ENCODE results near the gene VGLL4. TPM values are rescaled to one million over a fixed set of nuclear protein-coding genes. Genes with fewer than 3 reads are reported as not detected.

The VGLL4 gene
- total RNA-seq, 1 experiment from 2014 or later, result 65.8 TPM

DNA sequence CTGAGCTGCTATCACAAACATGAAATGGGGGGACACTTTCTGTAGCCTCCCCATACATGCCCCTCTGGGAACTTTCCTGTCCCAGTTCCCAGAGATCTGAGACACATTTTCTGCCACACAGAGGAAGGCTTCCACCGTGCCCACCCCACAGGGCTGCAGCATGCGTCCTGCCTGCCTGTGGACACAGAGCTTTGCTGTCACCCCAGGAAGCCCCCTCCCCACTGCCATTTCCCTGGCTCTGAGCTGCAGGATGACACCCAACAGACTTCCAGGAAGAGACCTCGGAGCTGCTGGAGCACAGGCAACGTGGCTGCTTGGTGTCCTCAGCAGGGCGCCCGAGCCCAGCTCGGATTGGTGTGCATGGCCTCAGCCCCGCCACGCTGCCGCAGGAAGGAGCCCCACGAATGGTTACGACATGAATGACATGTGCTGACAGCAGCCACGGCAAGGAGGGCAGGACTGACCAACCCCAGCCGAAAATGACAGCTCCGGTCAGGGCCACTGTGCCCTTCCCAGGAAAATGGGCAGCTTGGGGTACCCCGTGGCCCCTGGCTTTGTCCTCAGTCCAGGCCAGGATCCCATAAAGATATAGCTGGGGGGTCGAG, 81.3 kb downstream of the VGLL4 start:
- in situ Hi-C loops (cut with HindIII; ENCODE audit: low pct_unique_long_range_greater_than_20kb, low sequenced_read_pairs), result no loop called here
- DNase-seq (ENCODE audit: low read depth), result no peak

DNA sequence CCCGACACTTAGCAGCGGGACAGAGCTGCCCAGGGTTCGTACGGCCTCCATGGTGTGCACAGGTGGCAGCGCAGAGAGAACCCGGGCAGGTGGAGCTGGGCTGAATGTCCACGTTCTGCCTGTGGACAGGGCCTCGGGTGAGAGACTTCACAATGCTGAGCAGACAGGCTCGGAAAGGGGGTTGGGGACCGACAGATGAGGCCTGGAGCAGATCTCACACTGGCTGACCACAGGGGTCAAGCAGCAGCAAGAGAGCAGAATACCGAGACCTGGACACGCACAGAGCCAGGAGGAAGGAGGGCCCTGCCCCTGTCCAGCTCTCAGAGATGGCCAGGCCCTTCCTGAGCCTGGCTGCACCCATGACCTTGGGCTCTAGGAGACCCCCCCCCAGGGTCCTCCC, 83.0 kb downstream of the VGLL4 start:
- no peak for DNase-seq (ENCODE audit: low read depth)
- in situ Hi-C loops (cut with HindIII; ENCODE audit: low pct_unique_long_range_greater_than_20kb, low sequenced_read_pairs), result no loop called here

DNA sequence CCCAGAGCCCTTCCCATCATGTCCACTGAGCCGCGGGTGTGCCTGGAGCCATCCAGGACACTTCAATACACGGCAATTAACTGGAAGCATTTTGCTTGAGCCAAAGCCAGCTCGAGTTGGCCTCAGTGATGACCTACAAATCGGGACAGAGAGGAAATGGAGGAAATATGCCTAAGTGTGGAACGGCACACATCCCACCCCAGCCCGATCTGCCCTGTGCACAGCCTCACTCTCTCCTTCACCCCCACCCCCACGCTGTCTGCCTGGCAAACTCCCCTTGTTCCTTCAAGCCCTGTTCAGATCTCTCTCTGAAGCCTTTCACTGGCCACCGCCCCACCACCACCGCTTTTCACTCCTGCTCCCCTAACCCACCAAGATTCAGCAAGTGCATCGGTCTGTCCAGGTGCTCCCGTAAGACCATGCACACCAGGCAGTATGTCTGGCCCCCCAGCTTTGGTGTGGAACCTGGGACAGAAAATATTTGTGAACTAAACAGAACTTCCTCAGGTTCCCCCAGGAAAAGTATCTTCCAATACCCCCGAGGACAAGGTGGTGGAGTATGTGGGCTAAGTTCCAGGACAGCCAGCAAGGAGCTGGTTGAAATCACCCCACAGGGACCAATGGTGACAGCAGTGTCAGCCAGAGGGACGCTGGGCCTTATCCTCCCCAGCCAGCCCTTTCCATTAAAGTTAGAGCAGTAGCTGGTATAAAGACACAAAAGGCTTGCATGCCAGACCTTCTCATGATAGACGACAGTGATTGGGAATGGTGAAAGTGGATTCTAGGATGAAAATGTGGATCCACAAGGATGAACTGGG, 83.7 kb downstream of the VGLL4 start:
- DNase-seq (ENCODE audit: low read depth), result no peak
- in situ Hi-C loops (cut with HindIII; ENCODE audit: low pct_unique_long_range_greater_than_20kb, low sequenced_read_pairs), result no loop called here

DNA sequence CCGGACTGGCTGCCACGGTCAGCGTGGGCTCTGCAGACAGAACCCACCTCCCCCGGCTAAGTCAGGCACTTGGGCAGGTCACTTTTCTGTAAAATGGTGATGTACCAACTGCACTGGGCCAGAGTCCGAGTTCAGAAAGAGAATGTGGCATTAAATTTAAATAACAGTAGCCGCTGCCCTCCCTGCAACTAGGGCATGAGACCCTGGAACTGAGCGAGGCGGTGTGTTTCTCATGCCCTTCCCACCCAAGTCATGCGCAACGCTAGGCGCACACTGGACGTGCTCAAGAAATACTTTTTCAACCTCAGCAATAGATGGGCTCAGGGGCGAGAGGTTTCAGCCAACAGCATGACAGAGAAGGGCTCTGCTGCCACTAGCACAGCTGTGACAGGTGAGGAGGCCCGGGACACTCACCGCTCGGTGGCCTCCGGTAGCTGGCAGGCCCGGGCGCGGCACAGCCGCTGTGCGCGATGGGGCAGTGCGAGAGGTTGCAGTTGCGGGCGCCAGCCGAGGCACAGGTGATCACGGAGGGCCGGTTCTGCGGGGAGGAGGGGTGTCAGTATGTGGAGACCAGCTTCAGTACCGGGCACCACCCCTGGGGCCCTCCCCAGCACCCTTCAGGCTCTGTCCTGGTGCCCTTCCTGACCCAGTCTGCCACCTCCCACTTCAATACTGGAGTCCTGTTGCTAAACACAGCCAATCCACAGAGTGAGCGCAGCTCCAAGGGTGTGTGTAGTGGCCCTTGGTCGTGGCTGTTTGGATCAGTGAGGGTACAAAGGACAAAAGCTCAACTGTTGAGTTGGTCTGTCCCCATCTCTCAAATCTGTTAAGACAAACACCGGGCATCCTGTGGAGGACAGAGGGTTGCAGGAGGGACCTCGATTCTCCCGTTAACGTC, 84.5 kb downstream of the VGLL4 start:
- no peak for DNase-seq (ENCODE audit: low read depth)
- in situ Hi-C loops (cut with HindIII; ENCODE audit: low pct_unique_long_range_greater_than_20kb, low sequenced_read_pairs), result no loop called here

DNA sequence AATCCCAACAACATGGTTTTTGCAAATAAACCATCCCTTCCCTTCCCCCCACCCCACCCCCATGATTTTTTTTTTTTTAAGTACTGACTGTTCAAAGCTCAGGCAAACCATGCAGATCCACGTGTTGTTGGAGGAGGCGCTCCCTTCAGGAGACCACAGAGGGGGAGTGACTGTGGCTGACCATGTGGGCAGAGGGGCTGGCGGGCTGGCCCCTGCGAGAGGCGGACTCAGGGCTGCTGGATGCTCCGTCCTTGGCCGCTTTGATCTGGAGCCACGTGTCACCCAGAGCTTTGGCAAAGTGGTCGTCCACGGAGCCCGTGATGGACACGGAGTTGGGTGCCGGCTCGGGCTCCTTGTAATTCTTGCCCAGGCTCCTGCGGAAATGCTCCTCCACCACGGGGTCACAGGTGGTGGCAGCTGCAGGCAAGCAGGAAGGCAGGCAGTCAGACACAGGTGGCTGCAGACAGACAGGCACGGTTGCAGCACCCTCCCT, 85.3 kb downstream of the VGLL4 start:
- in situ Hi-C loops (cut with HindIII; ENCODE audit: low pct_unique_long_range_greater_than_20kb, low sequenced_read_pairs), result no loop called here
- no peak for DNase-seq (ENCODE audit: low read depth)

DNA sequence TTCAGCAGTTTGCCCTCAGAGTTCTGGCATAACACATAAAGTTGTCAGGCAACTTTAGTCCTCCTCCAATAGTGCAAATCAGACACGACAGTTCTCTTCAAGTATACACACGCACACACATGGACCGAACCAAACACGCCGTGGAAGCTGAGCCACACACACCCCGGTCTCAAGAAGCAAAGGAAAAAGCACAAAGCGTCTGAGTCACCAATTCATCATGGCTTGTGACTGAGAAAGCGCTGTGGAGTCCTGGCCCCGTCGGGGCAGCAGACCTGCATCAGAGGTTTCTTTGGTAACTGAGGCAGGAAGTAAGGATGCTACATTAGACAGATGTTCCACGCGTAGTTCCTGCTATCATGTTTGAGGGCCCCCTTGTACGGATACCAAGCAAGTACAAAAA, 85.7 kb downstream of the VGLL4 start:
- DNase-seq (ENCODE audit: low read depth), result peak; percentile 10
- in situ Hi-C loops (cut with HindIII; ENCODE audit: low pct_unique_long_range_greater_than_20kb, low sequenced_read_pairs), result no loop called here

DNA sequence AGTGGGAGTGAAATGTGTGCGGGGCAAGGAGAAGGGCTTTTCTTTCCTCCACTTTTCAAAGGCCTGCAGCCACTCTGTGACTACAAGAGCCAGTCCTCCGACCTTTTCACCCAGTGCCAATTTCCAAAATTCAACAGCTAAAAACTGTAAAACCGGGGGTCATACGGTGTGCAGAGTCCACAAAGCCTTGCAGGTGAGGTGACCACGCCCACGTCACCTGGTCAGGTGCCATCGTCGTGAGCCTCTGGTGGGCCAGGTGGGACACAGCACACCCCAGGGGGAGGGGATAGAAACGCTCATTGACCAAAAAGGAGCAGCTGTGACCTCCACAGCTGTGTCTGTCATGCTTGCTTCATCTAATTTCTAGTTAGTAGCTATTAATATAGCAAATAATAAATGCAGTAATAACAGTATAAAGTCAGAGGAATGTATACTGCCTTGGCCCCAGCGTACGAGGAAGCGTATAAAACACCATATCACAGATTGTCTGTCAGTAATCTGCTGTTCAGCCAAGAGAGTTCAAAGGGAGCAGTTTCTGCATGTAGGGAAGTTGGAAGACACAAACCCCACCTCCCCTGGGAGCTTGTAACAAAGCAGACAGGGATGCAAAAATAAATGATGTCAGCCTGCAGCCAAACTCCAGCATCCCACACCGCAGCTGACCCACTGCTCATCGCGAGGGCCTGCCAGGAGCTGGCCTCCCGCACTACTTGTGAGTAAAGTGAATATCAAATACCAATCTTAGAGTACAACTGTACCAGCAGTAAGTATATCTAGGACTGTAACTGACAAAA, 86.7 kb downstream of the VGLL4 start:
- in situ Hi-C loops (cut with HindIII; ENCODE audit: low pct_unique_long_range_greater_than_20kb, low sequenced_read_pairs), result no loop called here
- DNase-seq (ENCODE audit: low read depth), result no peak

DNA sequence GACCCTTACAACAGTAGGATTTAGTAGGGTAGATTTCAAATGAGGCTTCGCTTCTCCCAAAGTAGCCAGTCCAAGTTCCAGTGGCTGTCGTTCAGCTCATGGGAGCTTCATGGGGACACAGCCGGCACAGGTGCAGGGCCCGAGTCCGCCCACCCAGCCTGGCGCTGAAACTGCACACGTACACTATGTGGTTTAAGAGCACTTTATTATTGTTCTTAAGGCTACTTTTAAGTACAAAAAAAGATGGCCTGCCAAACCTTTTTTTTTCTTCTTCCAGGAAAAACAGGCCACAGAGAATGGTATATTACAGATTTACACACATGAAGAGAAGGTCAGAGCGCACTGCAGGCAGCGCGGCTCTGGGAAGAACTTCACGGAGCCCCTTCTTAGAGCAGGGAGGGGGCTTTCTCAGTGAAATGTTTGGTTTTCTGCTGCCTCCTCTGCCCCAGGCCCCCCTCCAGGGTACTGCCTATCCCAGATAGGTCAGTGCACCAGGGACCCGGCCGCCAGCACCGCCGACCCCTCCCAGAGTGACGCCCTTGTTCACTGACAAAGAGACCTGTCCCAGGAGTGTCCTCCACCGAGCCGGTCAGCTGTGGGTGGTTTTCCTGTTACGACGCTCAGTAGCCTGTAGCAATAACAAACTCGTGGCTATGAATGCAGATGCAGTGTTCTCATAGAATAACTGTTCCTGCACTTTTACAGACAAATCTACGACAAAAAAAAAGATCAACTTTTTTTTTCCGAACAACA, 87.7 kb downstream of the VGLL4 start:
- in situ Hi-C loops (cut with HindIII; ENCODE audit: low pct_unique_long_range_greater_than_20kb, low sequenced_read_pairs), result no loop called here
- DNase-seq (ENCODE audit: low read depth), result no peak

DNA sequence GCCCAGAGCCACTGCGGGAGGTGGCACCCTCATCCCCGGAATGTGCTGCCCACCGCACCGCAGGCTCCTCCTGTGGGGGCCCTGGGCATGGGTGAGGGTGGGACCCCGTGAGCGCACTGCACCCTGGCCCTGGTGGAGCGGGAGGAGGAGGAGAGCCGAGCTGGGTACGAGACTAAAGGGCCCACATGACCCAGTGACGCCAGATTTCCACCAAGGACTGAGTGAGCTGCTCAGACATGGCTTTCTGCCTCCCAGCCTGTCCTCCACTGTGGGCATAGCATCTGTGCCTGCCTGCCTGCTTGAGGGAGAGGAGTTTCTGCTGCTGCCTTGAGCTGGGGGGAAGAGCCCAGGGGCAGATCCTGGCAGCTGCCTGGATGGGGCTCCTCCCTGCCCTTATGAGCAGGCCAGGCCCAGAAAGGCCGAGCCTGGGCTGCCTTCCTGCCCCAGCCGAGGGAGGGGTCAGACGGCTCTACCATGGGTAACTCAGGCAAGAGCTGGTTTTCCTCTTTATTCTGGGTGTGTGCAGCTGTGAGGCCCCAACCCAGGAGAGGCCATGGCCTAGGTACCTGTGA, 88.4 kb downstream of the VGLL4 start:
- DNase-seq (ENCODE audit: low read depth), result no peak
- in situ Hi-C loops (cut with HindIII; ENCODE audit: low pct_unique_long_range_greater_than_20kb, low sequenced_read_pairs), result no loop called here

DNA sequence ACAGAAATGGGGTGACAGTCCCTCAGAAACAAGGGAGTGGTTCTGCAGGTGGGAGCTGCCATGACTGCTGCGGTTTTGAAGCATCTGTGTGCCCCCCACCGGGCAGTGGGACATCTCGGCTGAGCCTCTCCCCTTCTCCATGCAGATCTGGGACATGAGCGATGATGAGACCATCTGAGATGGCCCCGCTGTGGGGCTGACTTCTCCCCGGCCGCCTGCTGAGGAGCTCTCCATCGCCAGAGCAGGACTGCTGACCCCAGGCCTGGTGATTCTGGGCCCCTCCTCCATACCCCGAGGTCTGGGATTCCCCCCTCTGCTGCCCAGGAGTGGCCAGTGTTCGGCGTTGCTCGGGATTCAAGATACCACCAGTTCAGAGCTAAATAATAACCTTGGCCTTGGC, 89.0 kb downstream of the VGLL4 start:
- in situ Hi-C loops (cut with HindIII; ENCODE audit: low pct_unique_long_range_greater_than_20kb, low sequenced_read_pairs), result no loop called here
- no peak for DNase-seq (ENCODE audit: low read depth)

DNA sequence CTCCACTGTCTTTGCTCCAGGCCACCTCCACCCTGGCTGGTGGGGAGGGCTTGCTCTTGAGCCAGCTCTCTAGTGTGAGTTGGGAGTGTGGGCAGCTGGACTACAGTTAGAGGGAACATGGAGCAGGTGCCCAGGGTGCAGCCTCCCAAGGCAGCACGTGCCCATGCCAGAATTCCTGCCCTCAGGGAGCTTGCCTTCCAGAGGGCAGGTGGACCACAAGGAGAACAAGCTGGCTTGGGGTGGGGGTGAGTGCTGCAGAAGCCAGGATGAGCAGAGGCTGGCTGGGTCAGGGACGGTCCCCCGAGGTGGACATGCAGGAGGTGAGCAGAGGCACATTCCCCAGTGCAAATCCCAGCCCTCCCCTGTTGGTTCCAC, 89.5 kb downstream of the VGLL4 start:
- in situ Hi-C loops (cut with HindIII; ENCODE audit: low pct_unique_long_range_greater_than_20kb, low sequenced_read_pairs), result no loop called here

DNA sequence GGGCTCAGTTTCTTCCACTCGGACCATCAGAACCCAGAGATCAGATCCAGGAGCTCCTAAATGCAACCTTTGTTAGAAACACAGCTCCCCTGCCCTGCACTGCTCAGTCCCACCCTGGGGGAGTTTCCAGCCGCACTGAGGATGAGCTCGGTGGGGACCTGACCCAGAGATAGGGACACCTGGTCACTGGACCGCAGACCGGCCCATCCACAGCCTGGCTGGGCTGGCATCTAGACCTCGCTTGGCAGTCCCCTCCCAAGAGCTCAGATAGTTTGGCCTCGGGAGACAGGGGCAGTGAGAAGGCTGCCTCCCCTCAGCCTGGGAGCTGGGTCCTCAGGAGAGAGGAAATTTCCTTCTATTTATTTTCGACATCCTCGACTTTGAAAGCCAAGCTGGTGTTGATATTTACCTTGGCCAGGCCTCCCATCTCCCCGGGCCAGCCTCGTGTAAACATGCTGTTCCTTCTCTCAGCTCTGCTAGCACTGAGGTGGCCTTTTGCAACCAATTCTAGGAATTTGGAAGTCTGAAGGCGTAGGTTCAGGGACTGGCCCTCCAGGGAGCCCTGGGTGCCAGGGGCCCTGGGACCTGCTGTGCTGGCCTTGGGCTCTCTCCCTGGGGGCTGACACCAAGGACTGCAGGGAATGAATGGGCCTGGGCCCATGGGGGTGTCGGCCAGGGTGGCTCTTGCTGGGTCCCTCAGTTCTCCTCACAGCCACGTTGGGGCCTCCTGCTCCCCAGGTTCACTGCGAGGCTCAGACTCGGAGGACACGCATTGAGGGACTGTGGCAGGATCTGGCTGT, 90.1 kb downstream of the VGLL4 start:
- in situ Hi-C loops (cut with HindIII; ENCODE audit: low pct_unique_long_range_greater_than_20kb, low sequenced_read_pairs), result no loop called here
- no peak for DNase-seq (ENCODE audit: low read depth)

More for the DNA sequence above, 89.5 kb downstream of the VGLL4 start:
- DNase-seq (ENCODE audit: low read depth), result no peak

DNA sequence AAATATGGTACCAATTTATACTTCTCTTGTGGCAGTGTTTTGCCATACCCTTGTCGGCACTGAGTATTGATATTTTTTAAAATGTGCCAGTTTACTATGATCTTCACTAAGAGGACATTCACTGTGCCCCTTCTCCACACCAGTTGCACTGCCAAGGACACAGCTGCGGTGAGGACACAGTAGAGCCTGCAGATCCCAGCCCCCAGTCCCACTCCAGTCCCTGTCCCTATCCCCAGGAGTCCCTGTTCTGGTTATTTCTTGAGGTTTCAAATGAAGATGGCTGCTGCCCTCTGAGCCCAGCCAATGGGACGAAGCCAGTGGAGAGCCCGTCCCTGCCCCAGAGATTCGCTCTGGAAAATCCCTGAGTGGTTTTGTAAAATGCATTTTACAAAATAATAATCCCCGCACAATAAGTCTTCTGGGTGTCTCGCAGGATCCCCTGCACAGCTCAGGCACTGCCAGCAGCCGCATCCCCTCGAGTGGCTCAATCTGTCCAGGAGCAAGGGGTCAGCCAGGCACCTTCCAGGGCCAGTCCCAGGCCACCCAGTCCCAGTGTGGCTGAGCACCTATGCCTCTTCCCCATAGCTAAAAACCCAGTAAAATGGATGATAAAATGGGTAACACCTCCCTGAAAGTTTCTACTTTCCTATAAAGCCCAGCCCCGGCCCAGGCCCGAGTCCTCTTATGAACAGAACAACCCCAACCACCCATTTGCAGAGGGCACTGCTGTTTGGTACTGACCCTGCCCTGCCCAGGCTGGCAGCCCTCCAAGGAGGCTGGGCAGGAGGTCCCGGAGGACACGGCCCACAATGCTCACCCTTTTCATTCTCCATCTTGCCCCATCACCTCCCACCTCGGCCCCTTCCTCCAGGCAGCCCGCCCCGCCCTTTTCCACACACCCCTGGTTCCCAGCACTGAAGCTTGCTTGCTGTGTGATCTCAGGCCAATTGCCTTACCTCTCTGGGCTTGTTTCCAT, 91.1 kb downstream of the VGLL4 start:
- in situ Hi-C loops (cut with HindIII; ENCODE audit: low pct_unique_long_range_greater_than_20kb, low sequenced_read_pairs), result no loop called here
- DNase-seq (ENCODE audit: low read depth), result no peak

DNA sequence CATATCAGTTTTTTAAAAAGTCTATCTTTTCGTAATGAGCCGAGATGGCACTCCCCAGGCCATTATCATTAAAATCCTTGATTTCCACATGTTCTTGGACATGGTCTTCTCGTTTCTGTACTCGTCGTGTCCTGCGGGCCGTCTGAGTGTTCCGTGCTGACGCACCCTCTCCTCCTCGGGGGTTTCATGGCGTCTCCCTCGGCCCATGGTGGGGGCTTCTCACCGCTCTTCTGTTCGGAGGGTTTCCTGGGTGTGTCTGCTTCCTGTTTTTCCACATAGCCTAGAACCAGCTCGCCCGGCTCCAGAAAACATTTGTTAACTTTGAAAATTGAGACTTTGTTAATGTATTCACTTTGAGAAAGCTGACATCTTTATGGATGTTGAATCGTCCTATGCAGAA, 92.7 kb downstream of the VGLL4 start:
- DNase-seq (ENCODE audit: low read depth), result no peak
- in situ Hi-C loops (cut with HindIII; ENCODE audit: low pct_unique_long_range_greater_than_20kb, low sequenced_read_pairs), result no loop called here

DNA sequence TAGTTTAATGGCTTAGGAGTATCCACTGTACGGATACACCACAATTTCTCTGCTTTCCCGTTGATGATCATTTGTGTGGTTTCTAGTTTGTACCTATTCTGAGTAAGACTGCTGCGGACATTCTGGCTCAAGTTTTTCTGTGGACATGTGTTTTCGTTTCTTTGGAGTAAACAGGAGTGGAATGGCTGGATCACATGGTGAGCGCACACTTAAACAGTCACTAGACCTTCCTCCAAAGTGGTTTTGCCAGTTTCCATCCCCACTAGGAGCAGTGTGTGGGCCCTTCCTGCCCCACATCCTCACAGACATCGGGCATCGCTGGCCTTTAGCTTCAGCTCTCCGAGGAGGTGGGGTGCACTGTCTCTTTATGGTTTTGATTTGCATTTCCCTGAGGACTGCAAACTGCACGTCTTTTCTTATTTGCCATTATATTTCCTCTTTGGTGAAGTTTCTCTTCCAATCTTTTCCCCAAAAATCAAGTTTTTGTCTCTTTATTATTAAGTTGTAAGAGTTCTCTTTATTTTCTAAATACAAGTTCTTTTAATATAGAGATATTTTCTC, 94.1 kb downstream of the VGLL4 start:
- DNase-seq (ENCODE audit: low read depth), result no peak
- in situ Hi-C loops (cut with HindIII; ENCODE audit: low pct_unique_long_range_greater_than_20kb, low sequenced_read_pairs), result no loop called here
